GM19397 (cell line): Measurements from ENCODE around the gene FIS1.
"Not testable (repeated sequence)": the region's sequence is repeated elsewhere in the genome, so short reads cannot be mapped to it uniquely, and the experiment has no call there.

Source experiments
- ATAC-seq: cut with Tn5 transposase; IDR thresholded peaks from one replicate; pipeline ENCODE4 v1.9.1; 2021; ENCODE audit warnings: mild to moderate bottlenecking, moderate library complexity; ENCODE audit not compliant: unreplicated experiment

Gene FIS1

GRCh38 chr7:101206665-101207042 is 38.2 kb downstream of the FIS1 start:
- ATAC-seq: no peak

- ATAC-seq: no peak
Observed at GRCh38 chr7:101205901-101206664, 38.8 kb downstream of the FIS1 start.

- not testable (repeated sequence) for ATAC-seq
Observed at GRCh38 chr7:101203740-101204738, 40.8 kb downstream of the FIS1 start.

GRCh38 chr7:101202603-101202918 is 42.3 kb downstream of the FIS1 start:
- no peak for ATAC-seq

- ATAC-seq: no peak
Observed at GRCh38 chr7:101201695-101202602, 42.9 kb downstream of the FIS1 start.

GRCh38 chr7:101200862-101201599 is 43.9 kb downstream of the FIS1 start, which contains the start of gene MOGAT3:
Gene MOGAT3, minus strand, starts transcription at chr7:101201036. Its CDS starts 182 bp downstream, at chr7:101200854.
- no peak for ATAC-seq

- no peak for ATAC-seq
Observed at GRCh38 chr7:101200504-101200861, 44.4 kb downstream of the FIS1 start.

GRCh38 chr7:101199522-101199921 is 45.4 kb downstream of the FIS1 start:
- not testable (repeated sequence) for ATAC-seq

GRCh38 chr7:101198476-101198875 is 46.4 kb downstream of the FIS1 start:
- no peak for ATAC-seq

GRCh38 chr7:101197991-101198390 is 46.9 kb downstream of the FIS1 start:
- no peak for ATAC-seq

- no peak for ATAC-seq
Observed at GRCh38 chr7:101195884-101196283, 49.0 kb downstream of the FIS1 start.
